Smooth muscle cell (in vitro differentiated cells): ENCODE measurements around the gene HEPHL1. TPM values are rescaled to one million over a fixed set of nuclear protein-coding genes. Genes with fewer than 3 reads are reported as not detected.

Experiments used
- DNase-seq: peaks from one replicate; lab custom pipeline; 2025; ENCODE audit not compliant: unreplicated experiment; lab: John Stamatoyannopoulos, UW
- H2AFZ ChIP-seq: fragments of 200-600 bp; sonication (generic); 2 replicates; pipeline ENCODE4 v1.6.0; 2016; ENCODE audit warnings: antibody characterized with exemption, low read depth, mild to moderate bottlenecking
- H3F3A ChIP-seq: fragments of 200-600 bp; sonication (generic); 2 replicates; pipeline ENCODE4 v1.6.0; 2017; ENCODE audit warnings: antibody characterized with exemption, low read depth
- H3K27ac ChIP-seq: fragments of 200-600 bp; sonication (generic); 2 replicates; pipeline ENCODE4 v1.5.1; 2016; ENCODE audit warnings: low read depth, mild to moderate bottlenecking
- H3K27me3 ChIP-seq: fragments of 200-600 bp; sonication (generic); 2 replicates; pipeline ENCODE4 v1.6.1; 2016; ENCODE audit warnings: low read depth, mild to moderate bottlenecking
- H3K36me3 ChIP-seq: fragments of 200-600 bp; sonication (generic); 2 replicates; pipeline ENCODE4 v1.5.1; 2016; ENCODE audit warnings: low read depth
- H3K4me1 ChIP-seq: fragments of 200-600 bp; sonication (generic); 2 replicates; pipeline ENCODE4 v1.5.1; 2016; ENCODE audit warnings: low read depth
- H3K4me2 ChIP-seq: fragments of 200-600 bp; sonication (generic); 2 replicates; pipeline ENCODE4 v1.6.0; 2016; ENCODE audit warnings: mild to moderate bottlenecking
- H3K4me3 ChIP-seq: fragments of 200-600 bp; sonication (generic); 2 replicates; pipeline ENCODE4 v1.5.1; 2016; ENCODE audit warnings: mild to moderate bottlenecking
- H3K79me2 ChIP-seq: fragments of 200-600 bp; sonication (generic); 2 replicates; pipeline ENCODE4 v1.6.0; 2016; ENCODE audit warnings: low read depth, mild to moderate bottlenecking
- H3K9ac ChIP-seq: fragments of 200-600 bp; sonication (generic); 2 replicates; pipeline ENCODE4 v1.6.0; 2016; ENCODE audit warnings: low read depth
- H3K9me3 ChIP-seq: fragments of 200-600 bp; sonication (generic); replicated peaks from 2 replicates; pipeline ENCODE4 v1.5.1; 2016; ENCODE audit warnings: low read depth
- H4K20me1 ChIP-seq: fragments of 200-600 bp; sonication (generic); 2 replicates; pipeline ENCODE4 v1.6.0; 2016; ENCODE audit warnings: low read depth
- CTCF ChIP-seq: fragments of 200-600 bp; sonication (generic); IDR thresholded peaks from 2 replicates; pipeline ENCODE4 v1.5.1; 2017; ENCODE audit warnings: borderline replicate concordance, mild to moderate bottlenecking, antibody characterized with exemption; ENCODE audit not compliant: insufficient read depth, poor library complexity, severe bottlenecking
- WGBS: methylation state at CpG from one replicate; pipeline ENCODE4 v1.1.7; 2016; ENCODE audit warnings: low lambda C conversion rate; 5-methylcytosine and 5-hydroxymethylcytosine counted together
- polyA plus RNA-seq: library from polyadenylated mRNA; unstranded; fragments of >200 nt; fragmentation: Nextera tagmentation; extraction: Ambion mirVana; gene quantifications from 2 replicates; pipeline ENCODE4 v1.2.1, GENCODE V29; 2016
- total RNA-seq: library from RNA; depleted of rRNA; stranded (reverse); fragments of >200 nt; gene quantifications from 2 replicates; pipeline ENCODE4 v1.2.3, GENCODE V29; 2014

HEPHL1 gene
- total and polyA plus RNA-seq, 2 experiments from 2014 or later, result 0.13 to 0.21 TPM

GRCh38 chr11:94103471-94103870, 82.3 kb downstream of the HEPHL1 start:
- H2AFZ ChIP-seq, result no peak overlapping the region
- H3K79me2 ChIP-seq, result no peaks in the 10 kb centered on the region
- H3K4me2 ChIP-seq, result no peak overlapping the region
- H3F3A ChIP-seq, result no peaks in the 10 kb centered on the region
- H3K36me3 ChIP-seq, result no peaks in the 10 kb centered on the region
- no peak for DNase-seq
- WGBS, result 83% methylated on average over 1 of the region's 1 CpG
- no peak overlapping the region for H3K9ac ChIP-seq
- H4K20me1 ChIP-seq, result no peaks in the 10 kb centered on the region
- TF ChIP-seq CTCF, result no peak
- H3K4me1 ChIP-seq, result no peaks in the 10 kb centered on the region
- H3K27ac ChIP-seq, result no peak overlapping the region
- no peaks in the 10 kb centered on the region for H3K27me3 ChIP-seq
- H3K9me3 ChIP-seq, result no peaks in the 10 kb centered on the region
- no peak overlapping the region for H3K4me3 ChIP-seq

GRCh38 chr11:94104734-94105133, 83.6 kb downstream of the HEPHL1 start:
- Histone ChIP-seq H3F3A (no peaks in the 10 kb centered on the region), H4K20me1 (no peaks in the 10 kb centered on the region), H3K4me2 (no peak overlapping the region), H3K36me3 (no peaks in the 10 kb centered on the region), H3K27me3 (no peaks in the 10 kb centered on the region), H3K79me2 (no peaks in the 10 kb centered on the region), H3K9ac (no peak overlapping the region), H2AFZ (no peak overlapping the region), H3K4me1 (no peaks in the 10 kb centered on the region), H3K9me3 (no peaks in the 10 kb centered on the region), H3K27ac (no peak overlapping the region), H3K4me3 (no peak overlapping the region)
- no peak for TF ChIP-seq CTCF
- DNase-seq, result no peak

- H3K9me3 ChIP-seq, result no peaks in the 10 kb centered on the region
- no peak overlapping the region for H2AFZ ChIP-seq
- no peak overlapping the region for H3K4me2 ChIP-seq
- no peak overlapping the region for H3K4me3 ChIP-seq
- H3K36me3 ChIP-seq, result no peaks in the 10 kb centered on the region
- no peaks in the 10 kb centered on the region for H3F3A ChIP-seq
- no peak overlapping the region for H3K9ac ChIP-seq
- H3K79me2 ChIP-seq, result no peaks in the 10 kb centered on the region
- 86% methylated on average over 4 of the region's 4 CpGs for WGBS
- no peaks in the 10 kb centered on the region for H3K27me3 ChIP-seq
- TF ChIP-seq CTCF, result no peak
- DNase-seq, result no peak
- H4K20me1 ChIP-seq, result no peaks in the 10 kb centered on the region
- H3K4me1 ChIP-seq, result no peaks in the 10 kb centered on the region
- no peak overlapping the region for H3K27ac ChIP-seq
These were observed 85.6 kb downstream of the HEPHL1 start for GRCh38 chr11:94106716-94107115.

- WGBS, result 97% methylated on average over 1 of the region's 1 CpG
- DNase-seq, result no peak
- H4K20me1 ChIP-seq, result no peaks in the 10 kb centered on the region
These were observed 86.2 kb downstream of the HEPHL1 start for GRCh38 chr11:94107363-94107762.

More at GRCh38 chr11:94107363-94107762, 86.2 kb downstream of the HEPHL1 start:
- no peak overlapping the region for H2AFZ ChIP-seq
- H3K27ac ChIP-seq, result no peak overlapping the region
- peak; percentile 14 for TF ChIP-seq CTCF
- no peak overlapping the region for H3K4me2 ChIP-seq
- no peaks in the 10 kb centered on the region for H3K27me3 ChIP-seq
- H3K4me3 ChIP-seq, result no peak overlapping the region
- no peaks in the 10 kb centered on the region for H3K36me3 ChIP-seq
- H3K9me3 ChIP-seq, result no peaks in the 10 kb centered on the region
- peaks cover 2% of the 10 kb centered on the region for H3K4me1 ChIP-seq
- H3F3A ChIP-seq, result no peaks in the 10 kb centered on the region
- H3K9ac ChIP-seq, result no peak overlapping the region
- no peaks in the 10 kb centered on the region for H3K79me2 ChIP-seq
